GM19240 (cell line): ENCODE data around the gene ESAM.
A peak's percentile ranks its signal among the peaks of the same experiment; 100 is the strongest.
"Not testable (repeated sequence)": the region's sequence is repeated elsewhere in the genome, so short reads cannot be mapped to it uniquely, and the experiment has no call there.

Source experiments
- DNase-seq: peaks from one replicate; pipeline ENCODE4 v3.0.0; 2011; ENCODE audit warnings: low spot score; ENCODE audit not compliant: insufficient read length

ESAM gene

DNA sequence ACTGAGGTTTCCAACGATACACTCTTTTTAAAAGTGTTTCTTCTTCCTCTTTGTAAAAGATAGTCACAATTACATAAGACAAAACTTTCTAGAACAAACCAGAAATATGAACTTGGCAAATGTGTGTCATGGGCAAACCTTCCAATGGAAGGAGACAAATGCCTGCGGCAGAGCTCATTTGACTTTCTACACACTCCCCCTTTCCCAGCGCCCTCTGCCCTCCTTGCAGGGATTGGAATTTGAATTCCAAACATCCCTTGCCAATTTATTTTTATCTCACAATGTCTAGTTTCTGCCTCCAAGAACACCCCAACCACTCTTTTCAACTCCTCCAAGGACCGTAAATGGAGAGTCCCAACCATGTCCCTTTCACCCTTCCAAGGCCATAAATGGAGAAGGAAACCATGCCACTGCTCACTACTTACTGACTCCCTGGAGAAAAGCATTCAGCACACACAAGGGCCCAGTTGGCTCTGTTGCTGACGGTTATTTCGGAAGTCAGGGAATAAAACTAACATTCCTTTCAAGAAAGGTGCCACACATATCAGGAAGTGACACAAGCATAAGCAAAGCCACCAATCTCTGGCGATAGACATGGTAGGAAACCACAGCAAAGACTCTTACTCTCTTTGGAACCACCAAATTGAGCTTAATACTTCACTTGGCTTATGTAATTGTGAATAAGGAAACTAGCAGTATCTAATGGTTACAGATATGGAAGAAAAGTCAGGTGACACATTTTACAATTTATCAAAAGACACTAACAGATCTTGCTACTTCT is 15.0 kb upstream of the ESAM start:
- DNase-seq = no peak

DNA sequence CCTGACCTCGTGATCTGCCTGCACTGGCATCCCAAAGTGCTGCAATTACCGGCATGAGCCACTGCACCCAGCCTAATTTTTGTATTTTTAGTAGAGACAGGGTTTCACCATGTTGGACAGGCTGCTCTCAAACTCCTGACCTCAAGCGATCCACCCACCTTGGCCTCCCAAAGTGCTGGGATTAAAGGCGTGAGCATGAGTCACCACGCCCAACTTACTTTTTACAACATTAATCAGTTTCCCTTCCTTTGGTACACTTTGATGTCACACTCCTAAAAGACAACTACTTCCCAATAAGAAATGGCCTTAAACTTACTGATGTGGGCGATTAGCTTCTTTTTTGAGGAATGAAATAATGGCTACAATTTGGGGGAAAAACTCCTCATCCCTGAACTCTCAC is 8.9 kb upstream of the ESAM start:
- not testable (repeated sequence) for DNase-seq

- no peak for DNase-seq
Observed at GRCh38 chr11:124769806-124770774, 8.0 kb upstream of the ESAM start.

GRCh38 chr11:124768914-124769313 is 6.8 kb upstream of the ESAM start:
- DNase-seq = no peak

DNA sequence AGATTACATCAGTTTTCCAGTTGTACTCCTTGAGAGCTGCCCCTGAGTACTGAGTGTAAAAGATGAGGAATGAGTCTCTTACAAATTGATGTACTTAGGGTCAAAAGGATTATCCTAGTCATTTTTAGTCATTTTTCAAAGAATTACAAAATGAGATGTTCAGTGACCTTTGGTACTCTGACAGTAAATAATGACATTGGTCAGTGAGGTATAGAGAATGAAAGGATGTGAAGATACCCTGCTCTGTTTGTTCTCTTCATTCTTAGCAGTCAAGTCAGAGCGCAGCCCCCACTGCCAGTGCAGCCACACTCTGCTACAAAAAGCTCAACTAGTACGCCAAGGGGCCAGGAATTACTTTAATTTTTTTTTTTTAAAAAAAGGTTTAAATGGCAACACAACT is 4.1 kb upstream of the ESAM start:
- no peak for DNase-seq

GRCh38 chr11:124763156-124763947 is 1.3 kb upstream of the ESAM start:
- DNase-seq = no peak

DNA sequence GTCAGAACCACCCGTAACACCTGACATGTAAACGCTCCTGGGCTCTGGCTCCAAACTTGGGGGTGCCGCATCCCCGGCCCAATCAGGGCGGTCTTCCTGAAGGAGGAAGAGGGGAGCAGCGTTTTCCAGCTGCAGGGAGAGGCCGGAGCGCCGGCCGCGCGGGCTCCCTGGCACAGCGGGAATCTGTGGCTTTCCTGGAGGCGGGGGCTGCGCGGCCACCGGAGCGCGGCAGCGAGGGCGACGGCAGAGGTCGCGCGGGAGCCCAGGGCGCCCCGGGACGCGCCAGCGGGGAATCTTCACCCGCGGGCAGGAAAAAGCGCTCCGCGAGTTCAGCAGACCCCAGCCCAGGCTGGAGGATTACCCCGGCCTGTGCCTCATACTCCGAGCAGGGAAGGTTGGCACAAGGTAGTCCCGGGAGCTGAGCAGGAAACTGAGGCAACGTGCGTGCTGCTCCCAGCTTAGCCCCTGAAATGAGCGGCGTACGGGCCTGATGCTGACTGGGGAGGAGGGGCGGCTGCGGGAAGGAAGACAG is 600 bp upstream of the ESAM start:
- no peak for DNase-seq

- DNase-seq = no peak
Observed at GRCh38 chr11:124761301-124762104, 587 bp downstream of the ESAM start.

DNA sequence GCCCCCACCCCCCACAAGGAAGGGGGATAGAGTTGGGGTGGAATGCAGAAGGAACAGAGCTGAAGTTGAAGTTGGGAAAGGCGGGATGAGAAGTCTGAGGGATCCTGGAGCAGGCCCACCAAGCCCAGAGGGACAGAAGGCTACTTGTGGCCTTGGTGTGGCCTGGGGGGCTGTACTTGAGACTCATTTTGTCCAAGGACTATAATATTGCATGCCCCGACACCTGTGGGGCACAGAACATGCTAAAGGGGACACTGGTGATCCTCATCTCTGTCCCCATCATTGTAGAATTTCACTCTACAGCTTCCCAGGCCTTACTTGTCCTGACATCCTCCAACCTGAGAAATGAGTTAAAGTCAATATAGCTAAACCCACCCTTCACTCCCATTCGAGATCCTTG is 1.3 kb downstream of the ESAM start:
- DNase-seq = no peak

DNA sequence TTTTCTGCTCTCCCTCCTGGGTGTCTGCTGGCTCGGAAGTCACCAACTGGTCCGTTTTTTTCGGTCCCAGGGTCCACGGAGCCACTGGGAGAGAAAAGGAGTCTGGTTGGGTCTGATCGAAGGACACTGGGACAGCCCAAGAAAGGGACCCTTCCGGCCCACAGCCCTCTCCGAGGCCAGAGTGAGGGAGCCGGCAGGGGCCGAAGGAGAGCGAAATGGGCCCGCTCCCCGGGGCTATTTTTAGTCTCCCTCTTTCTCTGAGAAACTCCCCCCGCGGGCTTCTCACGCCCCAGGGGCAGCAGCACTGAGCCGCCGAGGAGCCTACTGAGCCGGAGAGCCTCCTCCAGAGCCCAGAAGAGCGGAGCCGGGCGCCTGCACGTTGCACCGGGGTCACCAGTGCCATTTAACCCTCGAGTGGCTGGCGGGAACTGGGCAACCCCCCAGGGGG is 1.9 kb downstream of the ESAM start:
- no peak for DNase-seq

DNA sequence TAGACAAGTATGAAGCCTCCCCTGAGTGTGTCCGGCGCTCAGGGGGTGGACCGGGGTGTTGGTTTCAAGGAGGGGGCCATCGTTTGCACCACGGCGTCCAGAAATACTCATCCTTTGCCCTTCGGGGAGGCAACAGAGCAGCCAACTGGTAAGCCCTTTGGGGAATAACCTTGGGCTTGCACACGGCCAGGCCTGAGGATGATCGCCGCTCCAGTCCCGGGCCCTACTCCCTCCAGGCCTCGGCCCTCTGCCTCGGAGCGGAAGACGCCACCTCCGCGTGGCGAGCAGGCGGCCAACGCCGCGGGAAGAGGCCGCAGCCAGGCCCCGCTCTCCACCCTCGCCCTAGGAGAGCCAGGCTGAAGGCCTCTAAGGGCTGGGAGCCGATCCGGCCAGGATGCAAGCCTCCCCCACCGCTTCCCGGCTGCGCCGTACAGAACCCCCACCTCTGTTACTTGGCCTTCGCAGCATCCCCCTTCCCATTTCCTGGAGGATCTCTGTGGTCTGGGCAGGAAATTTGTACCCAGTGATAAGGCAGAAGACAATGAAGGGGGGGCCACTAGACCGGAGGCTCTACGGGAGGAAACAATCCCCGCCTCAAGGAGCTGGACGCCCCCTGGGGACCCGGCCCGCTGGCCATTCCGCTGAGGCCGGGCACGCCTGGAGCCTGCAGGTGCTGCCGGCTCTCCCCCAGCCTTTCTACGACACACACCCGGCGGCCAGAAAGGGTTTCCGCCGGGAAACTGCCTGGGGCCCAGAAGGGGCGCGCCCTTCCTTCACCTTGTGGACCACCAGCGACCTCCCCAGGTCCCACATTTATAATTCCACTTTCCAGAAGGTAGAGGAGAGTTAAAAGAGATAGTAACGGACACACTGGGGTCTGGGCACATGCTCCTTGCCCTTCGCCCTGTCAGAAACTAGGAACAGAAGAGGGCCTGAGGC is 2.6 kb downstream of the ESAM start:
- no peak for DNase-seq

DNA sequence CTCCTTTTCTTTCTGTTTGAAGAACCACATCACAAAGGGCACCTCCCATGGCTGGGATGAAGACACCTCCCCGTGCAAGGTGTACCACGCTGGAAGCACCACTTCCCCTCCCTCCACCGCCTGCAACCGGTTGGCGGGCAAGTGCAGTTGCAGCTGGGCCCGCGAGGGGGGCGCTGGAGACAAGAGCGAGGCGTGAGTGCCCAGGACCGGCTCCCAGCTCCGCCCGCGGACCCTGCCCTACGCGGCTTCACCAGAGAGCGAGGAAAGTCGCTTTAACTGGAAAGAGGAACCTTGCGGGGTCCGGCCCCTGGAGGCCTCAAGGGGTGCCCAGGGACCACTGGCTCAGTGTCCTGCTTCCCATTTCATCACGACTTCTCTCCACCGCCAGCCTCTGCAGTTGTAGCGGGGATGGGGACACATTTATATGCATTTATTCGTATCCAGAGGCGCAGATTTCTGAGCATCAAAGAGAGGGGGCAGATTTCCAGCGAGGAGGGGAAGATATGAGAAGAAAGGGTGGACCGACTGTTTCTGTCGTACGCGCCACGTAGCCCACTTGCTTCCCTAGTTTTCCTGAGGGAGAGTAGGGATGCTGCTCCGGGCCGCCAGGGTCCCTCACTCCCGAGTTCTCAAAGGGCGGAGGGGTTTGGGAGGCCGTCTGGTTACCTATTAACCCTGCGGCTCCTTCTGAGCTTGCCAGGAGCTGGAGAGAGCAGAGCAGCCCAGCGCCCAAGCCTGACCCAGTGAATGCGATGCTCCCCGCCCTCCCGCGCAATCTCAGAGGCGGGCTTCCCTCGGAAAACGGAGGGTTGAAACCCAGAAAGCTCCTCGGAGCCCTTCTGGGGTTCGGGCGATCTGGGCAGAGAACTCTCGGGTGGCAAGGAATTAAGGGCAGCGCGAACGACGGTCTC is 3.5 kb downstream of the ESAM start:
- peak; percentile 74 for DNase-seq

- DNase-seq = no peak
Observed at GRCh38 chr11:124757320-124757719, 4.8 kb downstream of the ESAM start.

DNA sequence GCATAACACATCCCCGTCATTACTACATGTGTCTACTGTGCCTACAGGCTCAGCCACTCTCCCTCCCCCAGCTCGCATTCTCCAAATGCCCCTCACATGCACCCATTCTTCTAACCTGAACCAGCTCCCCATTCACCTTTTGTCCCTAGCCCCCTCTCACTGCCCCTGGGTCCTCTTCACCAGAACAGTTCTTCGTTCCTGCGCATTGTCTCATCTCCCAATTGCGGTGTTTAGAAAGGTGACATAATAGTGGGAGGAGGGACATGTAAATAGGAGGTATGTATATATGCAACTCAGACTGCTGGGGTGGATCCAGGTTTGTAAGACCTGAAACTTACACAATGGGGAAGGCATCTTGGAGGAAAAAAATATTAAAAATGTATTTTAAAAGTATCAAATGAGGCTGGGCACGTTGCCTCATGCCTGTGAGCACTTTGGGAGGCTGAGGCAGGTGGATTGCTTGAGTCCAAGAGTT is 5.3 kb downstream of the ESAM start:
- DNase-seq = no peak

DNA sequence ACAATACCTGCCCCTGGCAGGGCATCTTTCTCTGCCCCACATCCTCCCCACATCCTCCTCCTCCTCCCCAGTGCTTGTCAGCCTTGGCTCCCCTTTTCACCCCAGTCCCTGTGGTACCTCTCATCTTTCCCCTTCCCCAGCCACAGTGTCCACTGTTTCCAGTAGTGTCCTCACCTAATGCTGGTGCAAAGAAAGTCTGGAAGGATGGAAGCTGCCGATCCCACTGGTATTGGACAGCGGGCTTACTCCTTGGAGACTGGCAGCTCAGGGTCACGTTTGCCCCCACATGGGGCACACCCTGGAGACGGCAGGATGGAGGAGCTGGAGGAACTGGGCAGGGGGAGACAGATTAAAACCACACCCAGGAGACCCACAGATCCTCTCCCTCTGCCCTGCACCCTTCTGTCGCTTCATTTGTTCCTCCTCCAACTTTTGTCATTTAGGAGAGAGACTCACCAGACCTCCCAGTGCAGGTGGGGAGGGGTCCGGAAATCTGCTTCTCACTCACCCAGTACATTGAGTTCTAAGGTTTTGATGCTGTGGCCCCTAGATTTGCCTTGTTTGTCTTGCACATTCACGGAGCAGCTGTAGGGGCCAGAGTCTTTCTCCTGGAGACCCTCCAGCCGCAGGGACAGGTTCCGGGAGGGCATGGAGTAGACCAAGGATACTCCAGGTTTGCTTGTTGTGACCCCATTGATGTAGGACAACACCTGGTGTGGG is 5.9 kb downstream of the ESAM start:
- no peak for DNase-seq

GRCh38 chr11:124754710-124755109 is 7.4 kb downstream of the ESAM start:
- DNase-seq = no peak

DNA sequence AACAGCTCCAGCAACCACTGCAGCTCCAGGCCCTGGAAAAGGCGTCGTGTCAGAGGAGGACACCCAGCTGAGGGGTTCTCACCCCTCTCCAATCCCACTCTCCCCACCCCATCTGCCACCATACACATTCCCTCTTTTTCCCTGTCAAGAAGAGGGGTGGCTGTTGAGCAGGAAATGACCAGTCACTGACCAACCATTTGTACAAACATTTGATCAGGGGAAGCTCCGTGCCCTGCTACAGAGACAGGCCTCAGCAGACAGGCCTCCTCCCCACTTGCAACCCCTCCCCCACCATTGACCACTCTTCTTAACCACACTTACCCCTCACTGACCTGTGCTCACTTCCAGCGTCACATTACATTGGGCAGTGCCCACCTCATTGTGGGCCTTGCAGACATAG is 7.8 kb downstream of the ESAM start:
- DNase-seq = no peak

DNA sequence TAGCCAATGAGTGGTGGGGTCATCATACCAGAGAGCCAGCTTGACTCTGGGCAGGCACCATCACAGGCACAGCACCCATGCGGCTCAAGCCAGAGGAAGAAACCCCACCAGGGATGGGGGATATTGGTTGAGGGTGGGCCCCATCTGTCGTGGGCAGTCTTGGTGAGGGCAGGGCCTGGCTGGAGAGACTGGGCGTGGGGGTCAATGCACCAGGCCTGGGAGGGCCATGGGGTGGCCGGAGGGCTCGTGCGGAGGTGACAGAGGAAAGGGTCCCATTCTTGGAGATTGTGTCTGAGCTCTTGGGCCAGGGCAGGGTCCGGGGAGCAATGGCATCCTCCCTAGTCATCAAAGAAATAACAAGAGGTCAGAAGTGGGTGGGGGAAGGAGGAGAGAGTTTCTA is 8.5 kb downstream of the ESAM start:
- DNase-seq = no peak
